ENCODE results near the gene FRMD1.

Gene FRMD1

GRCh38 chr6:168035661-168036545 is 43.1 kb downstream of the FRMD1 start:
- H3K4me2 ChIP-seq: peak overlapping the region; percentile 69 to 93 (median 80)
- H3K9ac ChIP-seq: peak overlapping the region; percentile 15 to 69 (median 63); a peak in 19 of 22 replicates
- no peaks in the 10 kb centered on the region for H4K20me1 ChIP-seq
- peak overlapping the region; percentile 40 to 65 (median 50); a peak in 19 of 20 replicates for H3K4me3 ChIP-seq
- H3K36me3 ChIP-seq: peaks cover 0 to 34% (median 10%) of the 10 kb centered on the region in 11 experiments; a peak in 14 of 22 replicates
- no peaks in the 10 kb centered on the region for H3K27me3 ChIP-seq
- H3K27ac ChIP-seq: peak overlapping the region in 9 of 11 experiments; percentile 17 to 71 (median 66); a peak in 16 of 22 replicates
- peaks cover 38 to 66% (median 53%) of the 10 kb centered on the region in 11 experiments for H3K9me3 ChIP-seq (replicated peaks in 1 of 11)
- TF ChIP-seq Cebpa-rat (IDR thresholded peaks at IDR 0.05): no peak
- H3K4me1 ChIP-seq: peaks cover 41 to 61% (median 49%) of the 10 kb centered on the region in 10 experiments

GRCh38 chr6:168035098-168035660 is 43.8 kb downstream of the FRMD1 start:
- peak overlapping the region; percentile 69 to 93 (median 80) for H3K4me2 ChIP-seq
- peak overlapping the region in 9 of 11 experiments; percentile 17 to 71 (median 66); a peak in 16 of 22 replicates for H3K27ac ChIP-seq
- no peaks in the 10 kb centered on the region for H3K27me3 ChIP-seq
- peak overlapping the region; percentile 15 to 69 (median 63); a peak in 18 of 22 replicates for H3K9ac ChIP-seq
- TF ChIP-seq Cebpa-rat (IDR thresholded peaks at IDR 0.05): no peak
- H3K36me3 ChIP-seq: peaks cover 0 to 27% (median 10%) of the 10 kb centered on the region in 11 experiments; a peak in 14 of 22 replicates
- H3K4me3 ChIP-seq: peak overlapping the region; percentile 40 to 65 (median 50); a peak in 19 of 20 replicates
- H3K9me3 ChIP-seq (replicated peaks in 1 of 11): peaks cover 31 to 59% (median 46%) of the 10 kb centered on the region in 11 experiments
- peaks cover 45 to 67% (median 54%) of the 10 kb centered on the region in 10 experiments for H3K4me1 ChIP-seq
- no peaks in the 10 kb centered on the region for H4K20me1 ChIP-seq

- H3K4me1 ChIP-seq: peaks cover 52 to 74% (median 60%) of the 10 kb centered on the region in 10 experiments
- TF ChIP-seq Cebpa-rat (IDR thresholded peaks at IDR 0.05): no peak
- peaks cover 25 to 53% (median 39%) of the 10 kb centered on the region in 11 experiments for H3K9me3 ChIP-seq (replicated peaks in 1 of 11)
- no peaks in the 10 kb centered on the region for H4K20me1 ChIP-seq
- no peak overlapping the region for H3K9ac ChIP-seq
- no peaks in the 10 kb centered on the region for H3K27me3 ChIP-seq
- H3K36me3 ChIP-seq: peaks cover 0 to 21% (median 5%) of the 10 kb centered on the region in 11 experiments; a peak in 14 of 22 replicates
- peak overlapping the region in 2 of 11 experiments; percentile 11 to 75; a peak in 4 of 22 replicates for H3K27ac ChIP-seq
- H3K4me2 ChIP-seq: peak overlapping the region in 5 of 11 experiments; percentile 31 to 88 (median 81); a peak in 1 of 22 replicates
- no peak overlapping the region for H3K4me3 ChIP-seq
These were observed 44.5 kb downstream of the FRMD1 start for GRCh38 chr6:168034537-168034936.

GRCh38 chr6:168033791-168034190 is 45.2 kb downstream of the FRMD1 start:
- Histone ChIP-seq H3K27me3 (no peaks in the 10 kb centered on the region), H3K4me1 (peaks cover 55 to 80% (median 65%) of the 10 kb centered on the region in 10 experiments), H3K9me3 (replicated peaks in 1 of 11) (peaks cover 17 to 45% (median 32%) of the 10 kb centered on the region in 11 experiments), H3K4me3 (no peak overlapping the region), H4K20me1 (no peaks in the 10 kb centered on the region), H3K4me2 (peak overlapping the region in 8 of 11 experiments; percentile 36 to 88 (median 82); a peak in 12 of 22 replicates), H3K36me3 (peaks cover 0 to 14% (median 3%) of the 10 kb centered on the region in 11 experiments; a peak in 7 of 22 replicates), H3K9ac (no peak overlapping the region), H3K27ac (peak overlapping the region in 2 of 11 experiments; percentile 70 to 75; a peak in 5 of 22 replicates)
- no peak for TF ChIP-seq Cebpa-rat (IDR thresholded peaks at IDR 0.05)

DNA sequence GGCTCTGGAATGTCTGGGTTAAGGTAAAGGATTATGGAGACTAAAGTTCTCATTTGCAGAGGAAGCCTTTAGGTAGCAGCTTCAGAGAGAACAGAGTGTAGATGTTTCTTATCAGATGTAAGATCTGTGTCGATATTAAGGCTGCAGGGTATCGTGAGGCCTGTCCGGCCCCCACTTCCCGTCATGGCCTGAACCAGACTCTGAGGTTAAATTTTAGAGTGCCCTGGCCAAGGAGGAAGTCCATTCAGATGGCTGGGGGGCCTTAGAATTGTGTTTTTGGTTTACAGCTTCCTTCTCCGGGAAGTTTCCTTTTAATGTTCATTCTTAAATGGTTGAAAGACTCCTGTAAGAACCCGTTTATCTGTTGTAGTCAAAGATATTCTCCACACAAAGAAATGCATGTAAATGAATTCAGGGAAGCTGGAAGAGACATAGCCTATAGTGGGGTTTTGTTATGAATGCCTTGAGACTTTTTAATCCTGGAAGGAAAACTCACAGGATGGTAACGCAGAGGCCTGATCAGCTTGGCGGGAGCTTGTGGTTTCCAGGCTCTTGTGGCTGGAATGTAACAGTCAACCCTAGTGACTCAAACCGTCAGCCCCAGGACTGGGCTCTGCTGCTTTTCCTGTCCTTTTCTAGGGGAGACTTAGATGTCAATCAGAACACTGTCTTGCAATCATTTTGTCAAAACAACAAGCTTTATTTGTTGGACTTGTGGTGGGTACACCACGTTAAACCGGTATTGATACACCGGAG is 46.8 kb downstream of the FRMD1 start:
- H3K4me3 ChIP-seq: peak overlapping the region in 6 of 10 experiments; percentile 1 to 21 (median 11); a peak in 3 of 20 replicates
- no peak for TF ChIP-seq Cebpa-rat (IDR thresholded peaks at IDR 0.05)
- H3K4me2 ChIP-seq: peak overlapping the region; percentile 76 to 91 (median 82)
- no peaks in the 10 kb centered on the region for H3K27me3 ChIP-seq
- peaks cover 55 to 80% (median 65%) of the 10 kb centered on the region in 10 experiments for H3K4me1 ChIP-seq
- H3K9ac ChIP-seq: peak overlapping the region; percentile 3 to 64 (median 50); a peak in 18 of 22 replicates
- peaks cover 0 to 10% (median 0%) of the 10 kb centered on the region in 11 experiments; a peak in 3 of 22 replicates for H3K36me3 ChIP-seq
- peaks cover 1 to 34% (median 19%) of the 10 kb centered on the region in 11 experiments; a peak in 20 of 22 replicates for H3K9me3 ChIP-seq (replicated peaks in 1 of 11)
- H4K20me1 ChIP-seq: no peaks in the 10 kb centered on the region
- peak overlapping the region; percentile 32 to 81 (median 70); a peak in 20 of 22 replicates for H3K27ac ChIP-seq

DNA sequence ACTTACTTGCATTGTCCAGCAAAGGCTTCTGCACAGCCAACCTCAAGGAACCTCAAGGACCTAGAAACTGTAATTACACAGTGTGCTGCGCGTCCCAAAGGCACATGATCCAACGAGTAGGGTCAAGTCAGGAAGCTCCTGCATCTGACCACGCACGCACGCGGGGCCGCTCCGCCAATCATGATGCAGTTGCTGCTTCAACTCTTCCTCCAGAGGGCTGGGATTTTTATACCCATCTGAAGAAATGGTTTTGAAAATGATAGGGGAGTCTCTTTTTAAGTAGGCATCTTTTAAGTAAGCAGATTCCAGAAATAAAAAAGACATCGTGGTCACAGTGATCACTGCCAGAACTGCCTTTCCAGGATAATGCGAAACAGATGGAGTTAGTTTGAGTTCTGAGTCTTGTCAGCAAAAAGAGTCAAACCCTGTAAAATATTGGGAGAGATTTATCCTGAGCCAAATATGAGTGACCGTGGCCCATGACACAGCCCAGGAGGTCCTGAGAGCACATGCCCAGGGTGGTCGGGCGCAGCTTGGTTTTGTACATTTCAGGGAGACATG is 47.5 kb downstream of the FRMD1 start:
- Histone ChIP-seq H3K9ac (peak overlapping the region in 9 of 11 experiments; percentile 21 to 64 (median 59); a peak in 14 of 22 replicates), H3K4me2 (peak overlapping the region; percentile 76 to 91 (median 82)), H3K36me3 (peaks cover 0 to 10% (median 0%) of the 10 kb centered on the region in 11 experiments; a peak in 3 of 22 replicates), H4K20me1 (no peaks in the 10 kb centered on the region), H3K27me3 (no peaks in the 10 kb centered on the region), H3K4me3 (0 out of 20 replicates have a peak overlapping the region, but pooled peaks of 1 of the 10 experiments have one; percentile 8), H3K27ac (peak overlapping the region in 9 of 11 experiments; percentile 43 to 81 (median 71); a peak in 17 of 22 replicates), H3K9me3 (replicated peaks in 1 of 11) (peaks cover 0 to 31% (median 16%) of the 10 kb centered on the region in 11 experiments; a peak in 16 of 22 replicates), H3K4me1 (peaks cover 54 to 77% (median 63%) of the 10 kb centered on the region in 10 experiments)
- TF ChIP-seq Cebpa-rat (IDR thresholded peaks at IDR 0.05): no peak

- H3K4me2 ChIP-seq: peak overlapping the region; percentile 76 to 91 (median 82)
- H3K27ac ChIP-seq: peak overlapping the region in 8 of 11 experiments; percentile 24 to 81 (median 72); a peak in 14 of 22 replicates
- peaks cover 0 to 34% (median 19%) of the 10 kb centered on the region in 11 experiments; a peak in 17 of 22 replicates for H3K9me3 ChIP-seq (replicated peaks in 1 of 11)
- no peaks in the 10 kb centered on the region for H3K27me3 ChIP-seq
- TF ChIP-seq Cebpa-rat (IDR thresholded peaks at IDR 0.05): no peak
- peaks cover 52 to 76% (median 61%) of the 10 kb centered on the region in 10 experiments for H3K4me1 ChIP-seq
- peak overlapping the region in 1 of 10 experiments; percentile 29; a peak in 1 of 20 replicates for H3K4me3 ChIP-seq
- H4K20me1 ChIP-seq: no peaks in the 10 kb centered on the region
- H3K9ac ChIP-seq: peak overlapping the region in 7 of 11 experiments; percentile 31 to 64 (median 44); a peak in 10 of 22 replicates
- peaks cover 0 to 10% (median 0%) of the 10 kb centered on the region in 11 experiments; a peak in 3 of 22 replicates for H3K36me3 ChIP-seq
These were observed 48.1 kb downstream of the FRMD1 start for GRCh38 chr6:168030908-168031307.

All from BLaER1 treated with 17β-estradiol and CSF1 and Interleukin-3, amounts not matched to agents 10 nM and 100 nM (cell line).